Left lung (tissue), 10 donors: Measurements from ENCODE around the gene MYL12B. TPM values are rescaled to one million over a fixed set of nuclear protein-coding genes. Genes with fewer than 3 reads are reported as not detected.

Experiments used
- ATAC-seq: fragments of 200-7000 bp; cut with Tn5 transposase; one replicate; pipeline ENCODE4 v1.9.1; 2020; ENCODE audit warnings: moderate library complexity
- DNase-seq, 4 donors: peaks; one replicate each; pipeline ENCODE4 v3.0.0-alpha.2; 2013 to 2020
- H3K27ac ChIP-seq, 2 donors: fragments of 200-600 bp; sonication (generic) in 1 of 2; one replicate each; pipeline versions ENCODE4 v1.5.0 to v1.8.0; 2020 to 2021
- H3K27me3 ChIP-seq, 2 donors: fragments of 200-600 bp; sonication (generic) in 1 of 2; one replicate each; pipeline versions ENCODE4 v1.5.0 to v1.8.0; 2020 to 2021
- H3K36me3 ChIP-seq, 2 donors: fragments of 200-600 bp; sonication (generic) in 1 of 2; one replicate each; pipeline versions ENCODE4 v1.5.0 to v1.8.0; 2020 to 2021
- H3K4me1 ChIP-seq, 2 donors: fragments of 200-600 bp; one replicate each; pipeline ENCODE4 v1.8.0; 2021
- H3K4me3 ChIP-seq, 2 donors: fragments of 200-600 bp; sonication (generic) in 1 of 2; one replicate each; pipeline versions ENCODE4 v1.5.0 to v1.8.0; 2020 to 2021; ENCODE audit warnings: mild to moderate bottlenecking in 1 of 2
- H3K9me3 ChIP-seq, 2 donors: fragments of 200-600 bp; sonication (generic) in 1 of 2; one replicate each; pipeline versions ENCODE4 v1.5.0 to v1.8.0; 2020 to 2021
- intact Hi-C, 2 donors: fragments of 100-400 bp; cut with DNase I; formaldehyde crosslinking; loops; one replicate each; pipeline versions ENCODE4 v1.11.2 to v1.14.2; 2022
- polyA plus RNA-seq, 6 donors: library from polyadenylated mRNA; unstranded; fragments of 120-200 nt; gene quantifications; one replicate each; pipeline ENCODE4 v1.2.1, GENCODE V29; 2013; ENCODE audit not compliant: insufficient read length in 6 of 6
- total RNA-seq, 2 donors: library from RNA; stranded (reverse); fragmentation: NEBNext Ultra II Directional; extraction: Animal tissue kit (Norgen Biotek cat#: 25700); gene quantifications; one replicate each; pipeline ENCODE4 v1.2.1, GENCODE V29; 2021
- TF ChIP-seq, protein P1 (sequence below), 2 donors: fragments of 200-600 bp; sonication (generic) in 1 of 2; IDR thresholded peaks; one replicate each; pipeline versions ENCODE4 v1.5.0 to v1.8.0; 2021; ENCODE audit warnings: antibody characterized with exemption in 2 of 2
- donor health status: DM: no; HTN: yes; CAD: no.
- donor health status: DM: no; HTN: no; CAD: no.

Gene MYL12B
- total and polyA plus RNA-seq, 8 donors, result 377 to 473 (median 420) TPM

DNA sequence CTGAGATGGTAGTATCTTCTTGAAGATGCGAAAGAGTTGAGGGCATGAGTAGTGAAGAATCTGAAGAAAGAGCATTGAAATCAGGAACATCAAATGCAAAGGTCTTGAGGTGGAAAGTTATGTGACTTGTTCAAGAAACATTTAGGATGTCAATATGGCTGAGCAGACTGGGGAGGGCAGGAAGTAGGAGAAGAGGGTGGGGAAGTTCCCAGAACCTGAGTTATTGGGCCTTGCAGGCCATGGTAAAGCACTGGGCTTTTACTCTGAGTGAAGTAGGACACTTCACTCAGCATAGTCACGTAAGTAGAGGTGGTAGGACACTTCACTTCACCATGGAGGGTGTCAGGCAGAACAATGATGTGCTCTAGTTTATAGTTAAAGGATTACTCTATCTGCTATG, 26.1 kb upstream of the MYL12B start:
- DNase-seq (no peak), ATAC-seq (no peak)
- TF ChIP-seq, protein P1, sequence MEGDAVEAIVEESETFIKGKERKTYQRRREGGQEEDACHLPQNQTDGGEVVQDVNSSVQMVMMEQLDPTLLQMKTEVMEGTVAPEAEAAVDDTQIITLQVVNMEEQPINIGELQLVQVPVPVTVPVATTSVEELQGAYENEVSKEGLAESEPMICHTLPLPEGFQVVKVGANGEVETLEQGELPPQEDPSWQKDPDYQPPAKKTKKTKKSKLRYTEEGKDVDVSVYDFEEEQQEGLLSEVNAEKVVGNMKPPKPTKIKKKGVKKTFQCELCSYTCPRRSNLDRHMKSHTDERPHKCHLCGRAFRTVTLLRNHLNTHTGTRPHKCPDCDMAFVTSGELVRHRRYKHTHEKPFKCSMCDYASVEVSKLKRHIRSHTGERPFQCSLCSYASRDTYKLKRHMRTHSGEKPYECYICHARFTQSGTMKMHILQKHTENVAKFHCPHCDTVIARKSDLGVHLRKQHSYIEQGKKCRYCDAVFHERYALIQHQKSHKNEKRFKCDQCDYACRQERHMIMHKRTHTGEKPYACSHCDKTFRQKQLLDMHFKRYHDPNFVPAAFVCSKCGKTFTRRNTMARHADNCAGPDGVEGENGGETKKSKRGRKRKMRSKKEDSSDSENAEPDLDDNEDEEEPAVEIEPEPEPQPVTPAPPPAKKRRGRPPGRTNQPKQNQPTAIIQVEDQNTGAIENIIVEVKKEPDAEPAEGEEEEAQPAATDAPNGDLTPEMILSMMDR (IDR thresholded peaks at IDR 0.05), result no peak
- H3K9me3 ChIP-seq, result no peaks in the 10 kb centered on the region
- peaks cover 0 to 5% of the 10 kb centered on the region in 2 donors for H3K4me1 ChIP-seq
- H3K36me3 ChIP-seq, result no peaks in the 10 kb centered on the region
- no peaks in the 10 kb centered on the region for H3K27me3 ChIP-seq
- no peak overlapping the region for H3K4me3 ChIP-seq
- intact Hi-C loops, result no loop called here
- no peak overlapping the region for H3K27ac ChIP-seq

DNA sequence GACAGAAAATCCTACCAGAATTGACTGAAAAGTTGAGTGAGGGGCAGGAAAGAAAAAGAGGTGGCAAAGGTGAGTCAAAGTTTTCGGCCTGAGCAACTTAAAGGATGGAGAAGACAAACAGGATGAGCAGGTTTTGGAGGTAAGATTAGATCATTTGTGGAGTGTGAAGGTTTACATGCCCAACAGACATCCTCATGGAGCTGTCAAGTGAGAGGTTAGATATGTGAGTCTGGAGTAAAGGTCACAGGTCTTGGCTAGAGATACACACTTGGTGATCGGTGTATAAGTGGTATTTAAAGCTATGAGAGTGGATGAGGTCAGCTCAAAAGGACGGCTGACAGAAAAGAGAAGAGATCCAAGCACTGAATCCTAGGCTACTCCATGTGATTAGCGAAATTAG, 25.5 kb upstream of the MYL12B start:
- Histone ChIP-seq H3K27ac (no peak overlapping the region), H3K36me3 (no peaks in the 10 kb centered on the region), H3K9me3 (peaks cover 0 to 6% of the 10 kb centered on the region in 2 donors), H3K4me1 (peaks cover 0 to 5% of the 10 kb centered on the region in 2 donors), H3K4me3 (no peak overlapping the region), H3K27me3 (no peaks in the 10 kb centered on the region)
- TF ChIP-seq, protein P1 (IDR thresholded peaks at IDR 0.05), result no peak
- intact Hi-C loops, result no loop called here
- DNase-seq (no peak), ATAC-seq (no peak)

DNA sequence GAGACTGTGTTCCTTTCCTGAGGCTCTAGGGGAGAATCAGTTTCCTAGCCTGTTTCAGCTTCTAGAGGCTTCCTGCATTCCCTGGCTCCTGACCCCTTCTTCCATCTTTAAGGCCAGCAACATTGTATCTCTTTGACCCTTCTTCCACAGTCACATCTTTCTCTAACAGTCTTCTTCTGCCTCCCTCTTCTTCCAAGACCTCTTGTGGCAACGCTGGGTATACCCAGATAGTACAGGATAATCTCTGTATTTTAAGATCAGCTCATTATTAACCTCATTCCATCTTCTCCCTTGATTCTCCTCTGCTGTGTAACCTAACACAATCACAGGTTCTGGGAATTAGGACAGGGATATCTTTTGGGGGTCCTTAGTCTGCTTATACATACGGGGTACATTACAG, 23.2 kb upstream of the MYL12B start:
- Histone ChIP-seq H3K36me3 (no peaks in the 10 kb centered on the region), H3K27me3 (no peaks in the 10 kb centered on the region), H3K4me1 (peaks cover 0 to 7% of the 10 kb centered on the region in 2 donors), H3K27ac (no peak overlapping the region), H3K4me3 (no peak overlapping the region), H3K9me3 (peaks cover 0 to 10% of the 10 kb centered on the region in 2 donors)
- TF ChIP-seq, protein P1 (IDR thresholded peaks at IDR 0.05), result no peak
- no peak for ATAC-seq
- intact Hi-C loops, result no loop called here
- no peak for DNase-seq

DNA sequence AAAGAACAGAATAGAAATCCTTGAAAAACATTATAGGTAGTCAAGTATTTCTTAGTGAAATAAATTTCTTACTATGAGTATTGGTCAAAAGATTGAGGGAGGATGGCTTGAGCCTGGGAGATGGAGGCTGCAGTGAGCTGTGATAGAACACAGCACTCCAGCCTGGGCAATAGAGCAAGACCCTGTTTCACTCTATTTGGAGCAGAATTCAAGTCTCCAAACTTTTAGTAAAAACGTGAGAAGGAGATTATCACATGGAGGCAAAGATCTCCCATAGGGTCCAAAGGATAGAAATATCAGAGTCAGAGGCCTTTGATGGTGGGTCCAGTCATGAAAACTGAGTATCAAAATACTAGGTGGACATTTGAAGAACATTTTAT, 16.8 kb upstream of the MYL12B start:
- ATAC-seq (no peak), DNase-seq (no peak)
- Histone ChIP-seq H3K27me3 (no peaks in the 10 kb centered on the region), H3K4me1 (peaks cover 13 to 38% of the 10 kb centered on the region in 2 donors), H3K4me3 (peak overlapping the region in 1 of 2 donors; percentile 93), H3K27ac (no peak overlapping the region), H3K9me3 (peaks cover 0 to 10% of the 10 kb centered on the region in 2 donors), H3K36me3 (peaks cover 0 to 10% of the 10 kb centered on the region in 2 donors)
- intact Hi-C loops, result loop anchor here in 1 of 2 donors (5.0 to 10.0 kb wide), 2 partner anchors 100 to 313 kb away; no protein-coding TSS in a partner anchor
- TF ChIP-seq, protein P1 (IDR thresholded peaks at IDR 0.05), result no peak

DNA sequence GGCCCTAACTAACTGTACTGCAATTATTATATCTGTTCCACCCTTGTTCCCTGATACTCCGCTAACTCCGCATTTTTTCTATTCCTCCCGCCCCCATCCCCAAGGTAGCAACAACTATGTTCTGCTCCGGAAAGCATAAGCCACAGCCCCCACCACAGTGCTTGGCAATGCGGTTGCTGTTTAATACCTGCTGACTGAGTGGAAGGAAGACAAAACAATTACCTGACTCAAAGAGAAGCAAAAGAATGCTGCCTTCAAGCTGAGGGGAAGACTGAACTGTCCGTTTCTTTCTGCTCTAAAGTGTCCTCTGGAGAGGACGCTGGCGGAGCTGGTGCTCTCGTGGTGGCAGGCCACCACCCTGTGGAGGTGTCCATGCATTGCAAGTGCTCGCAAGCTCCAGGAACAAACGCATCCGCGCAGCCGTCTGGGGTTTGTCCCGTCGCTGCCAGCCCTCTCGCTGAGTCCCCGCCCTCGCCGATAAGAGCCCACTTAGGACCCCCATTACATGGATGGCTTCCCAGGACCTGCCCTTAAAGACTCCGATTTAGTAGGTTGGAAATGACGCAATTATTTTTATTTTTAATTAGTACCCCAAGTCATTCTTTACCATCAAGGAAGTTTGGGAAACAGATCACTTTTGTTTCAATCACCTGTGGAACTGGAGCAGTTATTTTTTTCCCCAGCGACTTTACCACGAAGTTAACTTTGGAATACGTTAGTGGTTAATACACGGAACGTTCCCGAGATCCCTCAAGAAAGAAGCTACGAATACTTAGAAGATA, 15.9 kb upstream of the MYL12B start:
- intact Hi-C loops, result loop anchor here in 1 of 2 donors (5.0 to 10.0 kb wide), 2 partner anchors 101 to 314 kb away; no protein-coding TSS in a partner anchor
- peaks cover 0 to 9% of the 10 kb centered on the region in 2 donors for H3K9me3 ChIP-seq
- DNase-seq (peak; percentile 79 to 97 (median 94)), ATAC-seq (peak; percentile 83)
- peaks cover 20 to 46% of the 10 kb centered on the region in 2 donors for H3K4me1 ChIP-seq
- H3K36me3 ChIP-seq, result peaks cover 0 to 10% of the 10 kb centered on the region in 2 donors
- no peaks in the 10 kb centered on the region for H3K27me3 ChIP-seq
- peak overlapping the region; percentile 99 to 100 for H3K27ac ChIP-seq
- peak overlapping the region; percentile 90 to 93 for H3K4me3 ChIP-seq
- TF ChIP-seq, protein P1 (IDR thresholded peaks at IDR 0.05), result peak; percentile 89 to 95
